Measurements from ENCODE around the gene BCAS2.

BCAS2 gene

GRCh38 chr1:114581335-114582287 is at the start of gene BCAS2:
BCAS2 (minus strand) TSS chr1:114581615; CDS start chr1:114581591, 24 bp downstream.
- intact Hi-C loops (cut with micrococcal nuclease): loop anchor here (1.0 to 5.0 kb wide), 5 partner anchors 71 to 201 kb away; partner anchors contain the start of genes CSDE1, DENND2C, NRAS and SIKE1
- Mint-ChIP-seq H3K27me3 (peaks cover 22% of the 10 kb centered on the region), H3K4me1 (ENCODE audit: low read depth) (peaks cover 9% of the 10 kb centered on the region), H3K4me3 (peak within 1 kb of the TSS; percentile 85), H3K36me3 (ENCODE audit: low read depth) (peaks cover 50% of the 10 kb centered on the region), H3K27ac (peak within 1 kb of the TSS; percentile 98), H3K9me3 (peaks cover 9% of the 10 kb centered on the region)

- Mint-ChIP-seq H3K4me3 (no peak overlapping the region), H3K27me3 (peaks cover 12% of the 10 kb centered on the region), H3K36me3 (ENCODE audit: low read depth) (no peaks in the 10 kb centered on the region), H3K27ac (no peak overlapping the region), H3K9me3 (no peaks in the 10 kb centered on the region), H3K4me1 (ENCODE audit: low read depth) (no peaks in the 10 kb centered on the region)
- intact Hi-C loops (cut with micrococcal nuclease): no loop called here
Measured at GRCh38 chr1:114627107-114627506, 45.7 kb upstream of the BCAS2 start.

GRCh38 chr1:114623364-114623763 is 41.9 kb upstream of the BCAS2 start:
- Mint-ChIP-seq H3K4me1 (ENCODE audit: low read depth) (no peaks in the 10 kb centered on the region), H3K9me3 (no peaks in the 10 kb centered on the region), H3K36me3 (ENCODE audit: low read depth) (no peaks in the 10 kb centered on the region), H3K27ac (no peak overlapping the region), H3K27me3 (peaks cover 8% of the 10 kb centered on the region), H3K4me3 (no peak overlapping the region)
- intact Hi-C loops (cut with micrococcal nuclease): no loop called here

GRCh38 chr1:114620419-114620818 is 39.0 kb upstream of the BCAS2 start:
- intact Hi-C loops (cut with micrococcal nuclease): no loop called here
- Mint-ChIP-seq H3K4me1 (ENCODE audit: low read depth) (no peaks in the 10 kb centered on the region), H3K9me3 (no peaks in the 10 kb centered on the region), H3K36me3 (ENCODE audit: low read depth) (no peaks in the 10 kb centered on the region), H3K27me3 (peaks cover 6% of the 10 kb centered on the region), H3K4me3 (no peak overlapping the region), H3K27ac (no peak overlapping the region)

- H3K36me3 Mint-ChIP-seq (ENCODE audit: low read depth): no peaks in the 10 kb centered on the region
- H3K4me1 Mint-ChIP-seq (ENCODE audit: low read depth): no peaks in the 10 kb centered on the region
- H3K27ac Mint-ChIP-seq: no peak overlapping the region
- no peak overlapping the region for H3K4me3 Mint-ChIP-seq
- H3K27me3 Mint-ChIP-seq: peaks cover 12% of the 10 kb centered on the region
- intact Hi-C loops (cut with micrococcal nuclease): no loop called here
- H3K9me3 Mint-ChIP-seq: no peaks in the 10 kb centered on the region
Measured at GRCh38 chr1:114618606-114619005, 37.2 kb upstream of the BCAS2 start.

- no peaks in the 10 kb centered on the region for H3K4me1 Mint-ChIP-seq (ENCODE audit: low read depth)
- H3K4me3 Mint-ChIP-seq: no peak overlapping the region
- intact Hi-C loops (cut with micrococcal nuclease): no loop called here
- no peaks in the 10 kb centered on the region for H3K36me3 Mint-ChIP-seq (ENCODE audit: low read depth)
- H3K27me3 Mint-ChIP-seq: peaks cover 8% of the 10 kb centered on the region
- H3K27ac Mint-ChIP-seq: no peak overlapping the region
- no peaks in the 10 kb centered on the region for H3K9me3 Mint-ChIP-seq
Measured at GRCh38 chr1:114610546-114611245, 29.3 kb upstream of the BCAS2 start.

- Mint-ChIP-seq H3K36me3 (ENCODE audit: low read depth) (no peaks in the 10 kb centered on the region), H3K4me1 (ENCODE audit: low read depth) (no peaks in the 10 kb centered on the region), H3K4me3 (no peak overlapping the region), H3K9me3 (no peaks in the 10 kb centered on the region), H3K27me3 (peaks cover 8% of the 10 kb centered on the region), H3K27ac (no peak overlapping the region)
- intact Hi-C loops (cut with micrococcal nuclease): no loop called here
Measured at GRCh38 chr1:114609826-114610225, 28.4 kb upstream of the BCAS2 start.

GRCh38 chr1:114609026-114609425 is 27.6 kb upstream of the BCAS2 start:
- Mint-ChIP-seq H3K27ac (no peak overlapping the region), H3K4me1 (ENCODE audit: low read depth) (no peaks in the 10 kb centered on the region), H3K36me3 (ENCODE audit: low read depth) (no peaks in the 10 kb centered on the region), H3K27me3 (peaks cover 5% of the 10 kb centered on the region), H3K4me3 (no peak overlapping the region), H3K9me3 (no peaks in the 10 kb centered on the region)
- intact Hi-C loops (cut with micrococcal nuclease): no loop called here

- H3K36me3 Mint-ChIP-seq (ENCODE audit: low read depth): no peaks in the 10 kb centered on the region
- no peaks in the 10 kb centered on the region for H3K27me3 Mint-ChIP-seq
- no peak overlapping the region for H3K4me3 Mint-ChIP-seq
- intact Hi-C loops (cut with micrococcal nuclease): no loop called here
- no peaks in the 10 kb centered on the region for H3K9me3 Mint-ChIP-seq
- H3K4me1 Mint-ChIP-seq (ENCODE audit: low read depth): no peaks in the 10 kb centered on the region
- H3K27ac Mint-ChIP-seq: no peak overlapping the region
Measured at GRCh38 chr1:114607223-114607622, 25.8 kb upstream of the BCAS2 start.

GRCh38 chr1:114597949-114598348 is 16.5 kb upstream of the BCAS2 start:
- Mint-ChIP-seq H3K27me3 (peaks cover 19% of the 10 kb centered on the region), H3K4me1 (ENCODE audit: low read depth) (no peaks in the 10 kb centered on the region), H3K9me3 (no peaks in the 10 kb centered on the region), H3K27ac (no peak overlapping the region), H3K36me3 (ENCODE audit: low read depth) (no peaks in the 10 kb centered on the region), H3K4me3 (no peak overlapping the region)
- intact Hi-C loops (cut with micrococcal nuclease): no loop called here

GRCh38 chr1:114595602-114596001 is 14.2 kb upstream of the BCAS2 start:
- H3K36me3 Mint-ChIP-seq (ENCODE audit: low read depth): no peaks in the 10 kb centered on the region
- peaks cover 28% of the 10 kb centered on the region for H3K27me3 Mint-ChIP-seq
- H3K27ac Mint-ChIP-seq: no peak overlapping the region
- no peaks in the 10 kb centered on the region for H3K4me1 Mint-ChIP-seq (ENCODE audit: low read depth)
- H3K9me3 Mint-ChIP-seq: no peaks in the 10 kb centered on the region
- H3K4me3 Mint-ChIP-seq: no peak overlapping the region
- intact Hi-C loops (cut with micrococcal nuclease): no loop called here

GRCh38 chr1:114594046-114594445 is 12.6 kb upstream of the BCAS2 start:
- Mint-ChIP-seq H3K36me3 (ENCODE audit: low read depth) (no peaks in the 10 kb centered on the region), H3K4me3 (no peak overlapping the region), H3K9me3 (no peaks in the 10 kb centered on the region), H3K27ac (no peak overlapping the region), H3K4me1 (ENCODE audit: low read depth) (no peaks in the 10 kb centered on the region), H3K27me3 (peaks cover 32% of the 10 kb centered on the region)
- intact Hi-C loops (cut with micrococcal nuclease): no loop called here

GRCh38 chr1:114589122-114589521 is 7.7 kb upstream of the BCAS2 start:
- intact Hi-C loops (cut with micrococcal nuclease): no loop called here
- H3K36me3 Mint-ChIP-seq (ENCODE audit: low read depth): no peaks in the 10 kb centered on the region
- no peaks in the 10 kb centered on the region for H3K4me1 Mint-ChIP-seq (ENCODE audit: low read depth)
- no peak overlapping the region for H3K27ac Mint-ChIP-seq
- no peaks in the 10 kb centered on the region for H3K9me3 Mint-ChIP-seq
- H3K4me3 Mint-ChIP-seq: no peak overlapping the region
- H3K27me3 Mint-ChIP-seq: peaks cover 33% of the 10 kb centered on the region

GRCh38 chr1:114588196-114588689 is 6.8 kb upstream of the BCAS2 start:
- no peak overlapping the region for H3K27ac Mint-ChIP-seq
- H3K9me3 Mint-ChIP-seq: no peaks in the 10 kb centered on the region
- no peaks in the 10 kb centered on the region for H3K36me3 Mint-ChIP-seq (ENCODE audit: low read depth)
- intact Hi-C loops (cut with micrococcal nuclease): no loop called here
- peaks cover 36% of the 10 kb centered on the region for H3K27me3 Mint-ChIP-seq
- H3K4me1 Mint-ChIP-seq (ENCODE audit: low read depth): no peaks in the 10 kb centered on the region
- no peak overlapping the region for H3K4me3 Mint-ChIP-seq

Data from dendritic cell treated with granulocyte-macrophage colony-stimulating factor and Interleukin-4, amounts not matched to agents 40 ng/mL and 50 ng/mL, for 4 days (primary cell).